PC-3 (cell line): ENCODE data around the gene IDS. TPM values are rescaled to one million over a fixed set of nuclear protein-coding genes. Genes with fewer than 3 reads are reported as not detected.

Experiments
- ATAC-seq: fragments of 200-7000 bp; cut with Tn5 transposase; 2 replicates; pipeline ENCODE4 v1.9.1; 2020; ENCODE audit warnings: mild to moderate bottlenecking, moderate library complexity
- BruUV-seq: library from RNA; stranded (reverse); fragments of 400-500 nt; replicated peaks from 2 replicates; lab custom pipeline; 2021; lab: Mats Ljungman, UMichigan
- CTCF ChIA-PET: fragments of 300-600 bp; sonication (Branson Sonifier 250); formaldehyde crosslinking; loops from one replicate; lab custom pipeline; 2022; ENCODE audit warnings: antibody characterized with exemption; lab: Charles Lee
- POLR2A ChIA-PET: fragments of 300-600 bp; sonication (Branson Sonifier 250); formaldehyde crosslinking; loops from one replicate; lab custom pipeline; 2022; ENCODE audit warnings: antibody characterized with exemption; ENCODE audit not compliant: unreplicated experiment; lab: Charles Lee
- DNase-seq: peaks from one replicate; pipeline ENCODE4 v3.0.0-alpha.2; 2015
- H2AFZ ChIP-seq: fragments of 300-600 bp; sonication (generic); 2 replicates; pipeline ENCODE4 v1.6.0; 2016; ENCODE audit warnings: antibody characterized with exemption, low read length
- H3F3A ChIP-seq: fragments of 300-600 bp; sonication (generic); one replicate; pipeline ENCODE4 v1.6.0; 2017; ENCODE audit warnings: antibody characterized with exemption, low read length, control low read depth, mild to moderate bottlenecking; ENCODE audit not compliant: unreplicated experiment
- H3K27ac ChIP-seq: fragments of 300-600 bp; sonication (generic); 2 replicates; pipeline ENCODE4 v1.5.1; 2016; ENCODE audit warnings: mild to moderate bottlenecking, low read length
- H3K27me3 ChIP-seq: fragments of 300-600 bp; sonication (generic); 2 replicates; pipeline ENCODE4 v1.6.1; 2016; ENCODE audit warnings: low read length, mixed read lengths
- H3K36me3 ChIP-seq: fragments of 300-600 bp; sonication (generic); 2 replicates; pipeline ENCODE4 v1.6.1; 2016; ENCODE audit warnings: low read depth, mixed run types, low read length, mixed read lengths
- H3K4me1 ChIP-seq: fragments of 300-600 bp; sonication (generic); 2 replicates; pipeline ENCODE4 v1.5.1; 2016; ENCODE audit warnings: low read length; ENCODE audit not compliant: insufficient read depth
- H3K4me2 ChIP-seq: fragments of 300-600 bp; sonication (generic); 2 replicates; pipeline ENCODE4 v1.6.0; 2016; ENCODE audit warnings: low read length
- H3K4me3 ChIP-seq: fragments of 300-600 bp; sonication (generic); 2 replicates; pipeline ENCODE4 v1.5.1; 2016; ENCODE audit warnings: mild to moderate bottlenecking, low read length, mixed read lengths
- H3K79me2 ChIP-seq: fragments of 300-600 bp; sonication (generic); 2 replicates; pipeline ENCODE4 v1.6.1; 2017; ENCODE audit warnings: low read length, mixed read lengths
- H3K9ac ChIP-seq: fragments of 300-600 bp; sonication (generic); 2 replicates; pipeline ENCODE4 v1.6.0; 2016; ENCODE audit warnings: mild to moderate bottlenecking, low read length
- H3K9me2 ChIP-seq: fragments of 300-600 bp; sonication (generic); replicated peaks from 2 replicates; pipeline ENCODE4 v1.6.1; 2016; ENCODE audit warnings: mixed run types, low read length, mixed read lengths
- H3K9me3 ChIP-seq: fragments of 300-600 bp; sonication (generic); 2 replicates; pipeline ENCODE4 v1.6.1; 2016; ENCODE audit warnings: low read length, mixed read lengths
- H4K20me1 ChIP-seq: fragments of 300-600 bp; sonication (generic); 2 replicates; pipeline ENCODE4 v1.6.1; 2016; ENCODE audit warnings: low read length, mixed read lengths
- CTCF ChIP-seq: fragments of 300-600 bp; sonication (generic); conservative IDR thresholded peaks from 2 replicates; pipeline ENCODE4 v1.5.1; 2017; ENCODE audit warnings: antibody characterized with exemption, low read depth, mild to moderate bottlenecking, low read length
- EZH2 ChIP-seq: fragments of 300-600 bp; sonication (generic); IDR thresholded peaks from one replicate; pipeline ENCODE4 v1.6.1; 2017; ENCODE audit warnings: antibody characterized with exemption, mild to moderate bottlenecking, low read length; ENCODE audit not compliant: unreplicated experiment
- EZH2phosphoT487 ChIP-seq: fragments of 300-600 bp; sonication (generic); IDR thresholded peaks from 2 replicates; pipeline ENCODE4 v1.6.1; 2018; ENCODE audit warnings: mild to moderate bottlenecking, antibody characterized with exemption, low read length, borderline replicate concordance
- intact Hi-C: fragments of 100-400 bp; cut with micrococcal nuclease; formaldehyde crosslinking; loops from 2 replicates; pipeline ENCODE4 v1.9.0; 2023
- total RNA-seq: library from RNA; depleted of rRNA; stranded (reverse); fragments of >200 nt; gene quantifications from 2 replicates; pipeline ENCODE4 v1.2.3, GENCODE V29; 2014

Gene IDS
- total RNA-seq, 1 experiment from 2014 or later, result 72.9 TPM

GRCh38 chrX:149513825-149514428, 8.8 kb upstream of the IDS start:
- ATAC-seq (peak; percentile 47), DNase-seq (peak; percentile 58)
- intact Hi-C loops, result no loop called here
- no peaks in the 10 kb centered on the region for H3K9me3 ChIP-seq
- no peaks in the 10 kb centered on the region for H3F3A ChIP-seq
- no peaks in the 10 kb centered on the region for H4K20me1 ChIP-seq
- no peak overlapping the region for H2AFZ ChIP-seq
- peak overlapping the region; percentile 61 for H3K4me2 ChIP-seq
- no peaks in the 10 kb centered on the region for H3K27me3 ChIP-seq
- ChIA-PET POLR2A (no interaction called here), CTCF (no interaction called here)
- H3K27ac ChIP-seq, result no peak overlapping the region
- TF ChIP-seq EZH2phosphoT487, result no peak
- TF ChIP-seq EZH2, result no peak
- no peak for TF ChIP-seq CTCF
- no TSS peak for BruUV-seq
- H3K79me2 ChIP-seq, result no peaks in the 10 kb centered on the region
- H3K4me1 ChIP-seq, result peaks cover 53% of the 10 kb centered on the region
- H3K36me3 ChIP-seq, result no peaks in the 10 kb centered on the region
- no peak overlapping the region for H3K9ac ChIP-seq
- no peaks in the 10 kb centered on the region for H3K9me2 ChIP-seq
- H3K4me3 ChIP-seq, result no peak overlapping the region

GRCh38 chrX:149512225-149512885, 7.2 kb upstream of the IDS start:
- H4K20me1 ChIP-seq, result no peaks in the 10 kb centered on the region
- peaks cover 46% of the 10 kb centered on the region for H3K4me1 ChIP-seq
- no peaks in the 10 kb centered on the region for H3K36me3 ChIP-seq
- no peak for TF ChIP-seq EZH2phosphoT487
- no peak for TF ChIP-seq EZH2
- TF ChIP-seq CTCF, result peak; percentile 64
- peak; percentile 73 for DNase-seq
- intact Hi-C loops, result no loop called here
- ChIA-PET CTCF (interaction anchor here (0.6 to 1.2 kb wide), 3 partner anchors 17 to 28 kb away, joined by 3 read pairs; partner anchors contain the start of gene EOLA1), POLR2A (no interaction called here)
- peak overlapping the region; percentile 70; the same call in 1 of the 2 replicates for H3K4me2 ChIP-seq
- ATAC-seq, result peak; percentile 31
- no peak overlapping the region; the same call in 1 of the 2 replicates for H2AFZ ChIP-seq
- H3K4me3 ChIP-seq, result no peak overlapping the region
- no TSS peak for BruUV-seq
- no peaks in the 10 kb centered on the region for H3K9me3 ChIP-seq
- H3K27me3 ChIP-seq, result no peaks in the 10 kb centered on the region
- H3K9ac ChIP-seq, result no peak overlapping the region
- no peaks in the 10 kb centered on the region for H3K79me2 ChIP-seq
- H3F3A ChIP-seq, result no peaks in the 10 kb centered on the region
- no peaks in the 10 kb centered on the region for H3K9me2 ChIP-seq
- peak overlapping the region; percentile 81 for H3K27ac ChIP-seq

- Histone ChIP-seq H4K20me1 (no peaks in the 10 kb centered on the region), H3K4me1 (peaks cover 56% of the 10 kb centered on the region), H3K27me3 (no peaks in the 10 kb centered on the region), H3K4me2 (peak overlapping the region; percentile 79), H3K9me3 (no peaks in the 10 kb centered on the region), H3K4me3 (no peak overlapping the region; the same call in 1 of the 2 replicates), H3K79me2 (no peaks in the 10 kb centered on the region), H3K27ac (peak overlapping the region; percentile 81), H3K36me3 (no peaks in the 10 kb centered on the region), H2AFZ (no peak overlapping the region), H3K9me2 (no peaks in the 10 kb centered on the region), H3K9ac (no peak overlapping the region; the same call in 1 of the 2 replicates), H3F3A (no peaks in the 10 kb centered on the region)
- CTCF ChIA-PET, result no interaction called here
- no TSS peak for BruUV-seq
- intact Hi-C loops, result loop anchor here (2.0 kb wide), 1 partner anchor 28 kb away; no protein-coding TSS in a partner anchor
- POLR2A ChIA-PET, result no interaction called here
- ATAC-seq (peak; percentile 78), DNase-seq (peak; percentile 95)
- TF ChIP-seq EZH2 (no peak), EZH2phosphoT487 (no peak), CTCF (no peak)
Observed at GRCh38 chrX:149511081-149511480, 6.0 kb upstream of the IDS start.
